Measurements from ENCODE around the gene VPS13A. TPM values are rescaled to one million over a fixed set of nuclear protein-coding genes. Genes with fewer than 3 reads are reported as not detected.

The VPS13A gene
- total RNA-seq, 3 donors from 2014 or later = 48.7 to 62.6 (median 49.2) TPM

- Histone ChIP-seq H3K4me1 (ENCODE audit: low read depth) (peaks cover 3% of the 10 kb centered on the region), H3K9me3 (no peaks in the 10 kb centered on the region), H3K4me3 (no peak overlapping the region), H3K36me3 (ENCODE audit: low read depth) (no peaks in the 10 kb centered on the region)
- DNase-seq (no peak), ATAC-seq (no peak)
- intact Hi-C loops (cut with DNase I, micrococcal nuclease) = no loop called here
- TF ChIP-seq, protein P1, sequence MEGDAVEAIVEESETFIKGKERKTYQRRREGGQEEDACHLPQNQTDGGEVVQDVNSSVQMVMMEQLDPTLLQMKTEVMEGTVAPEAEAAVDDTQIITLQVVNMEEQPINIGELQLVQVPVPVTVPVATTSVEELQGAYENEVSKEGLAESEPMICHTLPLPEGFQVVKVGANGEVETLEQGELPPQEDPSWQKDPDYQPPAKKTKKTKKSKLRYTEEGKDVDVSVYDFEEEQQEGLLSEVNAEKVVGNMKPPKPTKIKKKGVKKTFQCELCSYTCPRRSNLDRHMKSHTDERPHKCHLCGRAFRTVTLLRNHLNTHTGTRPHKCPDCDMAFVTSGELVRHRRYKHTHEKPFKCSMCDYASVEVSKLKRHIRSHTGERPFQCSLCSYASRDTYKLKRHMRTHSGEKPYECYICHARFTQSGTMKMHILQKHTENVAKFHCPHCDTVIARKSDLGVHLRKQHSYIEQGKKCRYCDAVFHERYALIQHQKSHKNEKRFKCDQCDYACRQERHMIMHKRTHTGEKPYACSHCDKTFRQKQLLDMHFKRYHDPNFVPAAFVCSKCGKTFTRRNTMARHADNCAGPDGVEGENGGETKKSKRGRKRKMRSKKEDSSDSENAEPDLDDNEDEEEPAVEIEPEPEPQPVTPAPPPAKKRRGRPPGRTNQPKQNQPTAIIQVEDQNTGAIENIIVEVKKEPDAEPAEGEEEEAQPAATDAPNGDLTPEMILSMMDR (IDR thresholded peaks at IDR 0.05) = no peak
Measured at GRCh38 chr9:77460938-77461337, 283.6 kb downstream of the VPS13A start.

DNA sequence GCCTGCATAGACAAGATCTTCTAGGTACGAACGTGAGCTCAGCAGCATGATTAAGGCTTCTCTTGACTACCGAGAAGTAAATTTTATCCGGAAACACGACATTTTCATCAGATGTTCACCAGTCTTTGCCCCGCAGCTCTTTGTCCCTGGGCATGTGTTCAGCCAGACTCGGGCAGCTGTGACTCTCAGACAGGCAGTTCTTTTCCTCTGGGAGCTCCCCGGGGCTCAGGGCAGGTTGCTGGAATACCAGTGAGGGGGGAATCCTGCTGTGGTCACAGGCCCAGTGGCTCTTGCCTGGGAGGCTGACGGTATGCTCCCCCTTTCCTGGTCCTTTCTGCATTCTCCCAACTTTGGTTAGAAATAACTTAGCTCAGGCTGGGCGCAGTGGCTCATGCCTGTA, 284.7 kb downstream of the VPS13A start:
- TF ChIP-seq, protein P1 (IDR thresholded peaks at IDR 0.05) = no peak
- ATAC-seq (no peak), DNase-seq (no peak)
- peaks cover under 1% of the 10 kb centered on the region for H3K4me1 ChIP-seq (ENCODE audit: low read depth)
- H3K9me3 ChIP-seq = no peaks in the 10 kb centered on the region
- intact Hi-C loops (cut with DNase I, micrococcal nuclease) = no loop called here
- H3K4me3 ChIP-seq = no peak overlapping the region
- H3K36me3 ChIP-seq (ENCODE audit: low read depth) = no peaks in the 10 kb centered on the region

GRCh38 chr9:77463151-77463550, 285.8 kb downstream of the VPS13A start:
- ATAC-seq (no peak), DNase-seq (no peak)
- TF ChIP-seq, protein P1 (IDR thresholded peaks at IDR 0.05) = no peak
- Histone ChIP-seq H3K9me3 (no peaks in the 10 kb centered on the region), H3K4me1 (ENCODE audit: low read depth) (no peaks in the 10 kb centered on the region), H3K4me3 (no peak overlapping the region), H3K36me3 (ENCODE audit: low read depth) (no peaks in the 10 kb centered on the region)
- intact Hi-C loops (cut with DNase I, micrococcal nuclease) = no loop called here

DNA sequence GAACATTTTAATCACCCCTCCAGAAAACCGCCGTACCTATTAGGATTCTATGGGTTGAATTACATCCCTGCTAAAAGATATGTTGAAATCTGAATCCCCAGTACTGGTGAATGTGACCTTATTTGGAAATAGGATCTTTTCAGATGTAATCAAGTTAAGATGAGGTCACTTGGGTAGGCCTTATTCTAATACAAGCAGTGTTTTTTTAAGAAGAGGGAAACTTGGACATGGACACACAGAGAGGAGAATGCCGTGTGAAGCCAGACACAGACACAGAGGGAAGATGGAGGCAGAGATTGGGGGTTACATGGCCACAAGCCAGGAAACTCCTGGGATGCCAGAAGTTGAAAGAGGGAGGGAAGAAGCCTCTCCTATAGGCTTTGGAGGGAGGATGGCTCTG, 287.3 kb downstream of the VPS13A start:
- no peak for ATAC-seq
- TF ChIP-seq, protein P1 (IDR thresholded peaks at IDR 0.05) = no peak

GRCh38 chr9:77469515-77470231, 292.3 kb downstream of the VPS13A start:
- intact Hi-C loops (cut with DNase I, micrococcal nuclease) = no loop called here
- DNase-seq = no peak
- H3K36me3 ChIP-seq (ENCODE audit: low read depth) = no peaks in the 10 kb centered on the region
- no peak for ATAC-seq
- TF ChIP-seq, protein P1 (IDR thresholded peaks at IDR 0.05) = no peak
- peaks cover 4% of the 10 kb centered on the region for H3K9me3 ChIP-seq
- H3K4me3 ChIP-seq = no peak overlapping the region
- H3K4me1 ChIP-seq (ENCODE audit: low read depth) = no peaks in the 10 kb centered on the region

More for the DNA sequence above, 287.3 kb downstream of the VPS13A start:
- Histone ChIP-seq H3K4me1 (ENCODE audit: low read depth) (no peaks in the 10 kb centered on the region), H3K36me3 (ENCODE audit: low read depth) (no peaks in the 10 kb centered on the region), H3K9me3 (no peaks in the 10 kb centered on the region), H3K4me3 (no peak overlapping the region)
- no peak for DNase-seq
- intact Hi-C loops (cut with DNase I, micrococcal nuclease) = no loop called here

Other genes with a start within 250 kb of the VPS13A start
- not detected for gene FOXB2, start 157.9 kb upstream of the VPS13A start, total RNA-seq

All from mucosa of descending colon (tissue), 3 donors.